B cell (primary cell): Measurements from ENCODE around the gene LCN10. TPM values are rescaled to one million over a fixed set of nuclear protein-coding genes. Genes with fewer than 3 reads are reported as not detected.

Experiments
- ATAC-seq: fragments of 200-7000 bp; cut with Tn5 transposase; one replicate; pipeline ENCODE4 v1.10.0; 2021; ENCODE audit warnings: low read depth, mild to moderate bottlenecking, moderate number of reproducible peaks, moderate library complexity
- CTCF ChIA-PET: fragments of 350-600 bp; sonication (Branson Sonifier 250); formaldehyde crosslinking; loops from one replicate; lab custom pipeline; 2021; ENCODE audit warnings: antibody characterized with exemption, inconsistent platforms; lab: Charles Lee
- POLR2A ChIA-PET: fragments of 350-600 bp; sonication (Branson Sonifier 250); formaldehyde crosslinking; loops from one replicate; lab custom pipeline; 2021; ENCODE audit warnings: antibody characterized with exemption; lab: Charles Lee
- DNase-seq: peaks from one replicate; pipeline ENCODE4 v3.0.0; 2013
- H2AFZ ChIP-seq: 2 replicates; pipeline ENCODE4 v1.6.1; 2012; ENCODE audit warnings: mild to moderate bottlenecking, low read depth, low read length; ENCODE audit not compliant: insufficient read depth, poor library complexity, severe bottlenecking
- H3K27ac ChIP-seq, 2 donors: 1 replicate in 1 of 2; 2 replicates in 1 of 2; pipeline ENCODE4 v1.5.1; 2012 to 2013; ENCODE audit warnings: low read length in 2 of 2, mild to moderate bottlenecking in 2 of 2, moderate library complexity in 1 of 2
- H3K27me3 ChIP-seq, 4 experiments: fragments of 200-600 bp in 1 of 4; sonication (generic) in 1 of 4; replicated peaks in 1 of 4; 1 replicate in 2 of 4; 2 replicates in 2 of 4; pipeline versions ENCODE4 v1.6.1 to v1.7.0; 2013 to 2016; ENCODE audit warnings: low read length in 3 of 4, mild to moderate bottlenecking in 2 of 4, mixed read lengths in 1 of 4, moderate library complexity in 1 of 4; ENCODE audit not compliant: insufficient read depth in 4 of 4, control insufficient read depth in 3 of 4; ENCODE audit errors: control extremely low read depth in 1 of 4
- H3K36me3 ChIP-seq, 2 experiments: replicated peaks in 1 of 2; 1 replicate in 1 of 2; 2 replicates in 1 of 2; pipeline versions ENCODE4 v1.6.1 to v1.7.1; 2013; ENCODE audit warnings: low read length in 1 of 2; ENCODE audit not compliant: insufficient read depth in 2 of 2, control insufficient read depth in 1 of 2; ENCODE audit errors: control extremely low read depth in 1 of 2, extremely low read depth in 1 of 2
- H3K4me1 ChIP-seq, 2 donors: fragments of 200-600 bp in 1 of 2; sonication (generic) in 1 of 2; 1 replicate in 1 of 2; 2 replicates in 1 of 2; pipeline versions ENCODE4 v1.5.1 to v1.6.1; 2013 to 2017; ENCODE audit warnings: low read length in 2 of 2; ENCODE audit not compliant: control insufficient read depth in 2 of 2, insufficient read depth in 2 of 2
- H3K4me2 ChIP-seq: replicated peaks from 2 replicates; pipeline ENCODE3; 2012; ENCODE audit warnings: mild to moderate bottlenecking, low read depth, low read length; ENCODE audit not compliant: poor library complexity, severe bottlenecking
- H3K4me3 ChIP-seq, 5 experiments: fragments of 200-600 bp in 1 of 5; sonication (generic) in 1 of 5; 1 replicate in 3 of 5; 2 replicates in 2 of 5; pipeline versions ENCODE4 v1.5.1 to v1.7.0; 2011 to 2016; ENCODE audit warnings: low read length in 4 of 5, mild to moderate bottlenecking in 4 of 5, low read depth in 2 of 5, control low read depth in 1 of 5, moderate library complexity in 1 of 5; ENCODE audit not compliant: insufficient read depth in 1 of 5; ENCODE audit errors: control extremely low read depth in 1 of 5, extremely low read depth in 1 of 5
- H3K79me2 ChIP-seq: fragments of 200-600 bp; sonication (generic); one replicate; pipeline ENCODE4 v1.6.0; 2016; ENCODE audit warnings: low read length; ENCODE audit not compliant: control insufficient read depth, insufficient read depth
- H3K9ac ChIP-seq: fragments of 200-600 bp; sonication (generic); 2 replicates; pipeline ENCODE4 v1.6.1; 2017; ENCODE audit warnings: mild to moderate bottlenecking, low read length, moderate library complexity
- H3K9me3 ChIP-seq, 3 donors: one replicate each; pipeline versions ENCODE4 v1.6.1 to v1.7.1; 2013; ENCODE audit warnings: low read length in 2 of 3; ENCODE audit not compliant: control insufficient read depth in 2 of 3, insufficient read depth in 1 of 3; ENCODE audit errors: control extremely low read depth in 1 of 3
- H4K20me1 ChIP-seq: 2 replicates; pipeline ENCODE4 v1.6.0; 2012; ENCODE audit warnings: mild to moderate bottlenecking, low read length; ENCODE audit not compliant: insufficient read depth, control insufficient read depth, poor library complexity, severe bottlenecking
- H3K27ac Mint-ChIP-seq: one replicate; pipeline ENCODE4 v1.8.0; 2021; ENCODE audit warnings: mixed read lengths
- H3K27me3 Mint-ChIP-seq: one replicate; pipeline ENCODE4 v1.8.0; 2021; ENCODE audit warnings: mixed read lengths
- H3K4me1 Mint-ChIP-seq: one replicate; pipeline ENCODE4 v1.8.0; 2021; ENCODE audit warnings: mixed read lengths
- H3K4me3 Mint-ChIP-seq: one replicate; pipeline ENCODE4 v1.8.0; 2021; ENCODE audit warnings: mixed read lengths
- H3K9me3 Mint-ChIP-seq: one replicate; pipeline ENCODE4 v1.8.0; 2022; ENCODE audit warnings: mixed read lengths; ENCODE audit not compliant: insufficient read depth
- EZH2 ChIP-seq: IDR thresholded peaks from 2 replicates; pipeline ENCODE4 v1.6.1; 2012; ENCODE audit warnings: borderline replicate concordance, low read depth, mild to moderate bottlenecking, moderate library complexity, low read length; ENCODE audit not compliant: insufficient read depth, poor library complexity, severe bottlenecking
- WGBS: methylation state at CpG from one replicate; pipeline ENCODE4 v1.1.5; 2013; ENCODE audit warnings: missing lambda C conversion rate; ENCODE audit not compliant: insufficient coverage; 5-methylcytosine and 5-hydroxymethylcytosine counted together
- intact Hi-C: fragments of 100-400 bp; cut with micrococcal nuclease; formaldehyde crosslinking; loops from one replicate; pipeline ENCODE4 v1.10.0; 2022
- polyA plus RNA-seq: library from polyadenylated mRNA; depleted of rRNA; stranded (reverse); fragments of >200 nt; gene quantifications from 2 replicates; pipeline ENCODE4 v1.2.3, GENCODE V29; 2012
- total RNA-seq, 2 donors: library from RNA; stranded (reverse); fragments of 120-200 nt in 1 of 2; gene quantifications; 1 replicate in 1 of 2; 2 replicates in 1 of 2; pipeline versions ENCODE4 v1.2.3 to v1.2.4, GENCODE V29; 2013 to 2022
- TF ChIP-seq, protein P1 (sequence below): fragments of 200-600 bp; IDR thresholded peaks from one replicate; pipeline ENCODE4 v1.8.0; 2022; ENCODE audit warnings: antibody characterized with exemption, mild to moderate bottlenecking

Gene LCN10
- total and polyA plus RNA-seq, 2 donors (not counting 1 experiment from before 2014, with no cell fraction given) = 76.3 to 93.0 TPM

GRCh38 chr9:136748201-136748600 lies 5.5 kb upstream of the LCN10 start, which contains the start of gene LCN6:
Gene LCN6, minus strand, starts transcription at chr9:136748525. Its CDS starts 42 bp downstream, at chr9:136748483.
- Mint-ChIP-seq H3K27ac (peak within 1 kb of the TSS; percentile 96), H3K4me1 (peaks cover 62% of the 10 kb centered on the region), H3K9me3 (peaks cover 5% of the 10 kb centered on the region), H3K27me3 (no peaks in the 10 kb centered on the region), H3K4me3 (peak within 1 kb of the TSS; percentile 75)
- ATAC-seq (no peak), DNase-seq (no peak)
- peaks cover 4 to 24% (median 23%) of the 10 kb centered on the region in 3 donors for H3K9me3 ChIP-seq
- CTCF ChIA-PET = interaction anchor here (0.6 to 4.3 kb wide), 3 partner anchors 10 to 46 kb away, joined by 4 to 47 read pairs (median 25); partner anchors contain the start of gene LCN8
- H3K36me3 ChIP-seq = no peaks in the 10 kb centered on the region
- H3K27ac ChIP-seq = peak within 1 kb of the TSS; percentile 71 to 83
- no peak within 1 kb of the TSS for H2AFZ ChIP-seq
- H3K4me3 ChIP-seq = no peak within 1 kb of the TSS
- peak within 1 kb of the TSS; percentile 52 for H3K4me2 ChIP-seq
- H3K4me1 ChIP-seq = peaks cover 33 to 57% of the 10 kb centered on the region in 2 donors
- WGBS = 27% methylated on average over 7 of the region's 8 CpGs
- H3K9ac ChIP-seq = no peak within 1 kb of the TSS
- intact Hi-C loops = no loop called here
- POLR2A ChIA-PET = interaction anchor here (0.5 to 5.9 kb wide), 3 partner anchors 11 to 47 kb away, joined by 4 to 60 read pairs (median 39); partner anchors contain the start of gene LCN8
- H3K79me2 ChIP-seq = peaks cover 2% of the 10 kb centered on the region
- H4K20me1 ChIP-seq = no peaks in the 10 kb centered on the region
- H3K27me3 ChIP-seq = no peaks in the 10 kb centered on the region
- no peak for TF ChIP-seq EZH2
- TF ChIP-seq, protein P1, sequence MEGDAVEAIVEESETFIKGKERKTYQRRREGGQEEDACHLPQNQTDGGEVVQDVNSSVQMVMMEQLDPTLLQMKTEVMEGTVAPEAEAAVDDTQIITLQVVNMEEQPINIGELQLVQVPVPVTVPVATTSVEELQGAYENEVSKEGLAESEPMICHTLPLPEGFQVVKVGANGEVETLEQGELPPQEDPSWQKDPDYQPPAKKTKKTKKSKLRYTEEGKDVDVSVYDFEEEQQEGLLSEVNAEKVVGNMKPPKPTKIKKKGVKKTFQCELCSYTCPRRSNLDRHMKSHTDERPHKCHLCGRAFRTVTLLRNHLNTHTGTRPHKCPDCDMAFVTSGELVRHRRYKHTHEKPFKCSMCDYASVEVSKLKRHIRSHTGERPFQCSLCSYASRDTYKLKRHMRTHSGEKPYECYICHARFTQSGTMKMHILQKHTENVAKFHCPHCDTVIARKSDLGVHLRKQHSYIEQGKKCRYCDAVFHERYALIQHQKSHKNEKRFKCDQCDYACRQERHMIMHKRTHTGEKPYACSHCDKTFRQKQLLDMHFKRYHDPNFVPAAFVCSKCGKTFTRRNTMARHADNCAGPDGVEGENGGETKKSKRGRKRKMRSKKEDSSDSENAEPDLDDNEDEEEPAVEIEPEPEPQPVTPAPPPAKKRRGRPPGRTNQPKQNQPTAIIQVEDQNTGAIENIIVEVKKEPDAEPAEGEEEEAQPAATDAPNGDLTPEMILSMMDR = no peak
